Measurements from ENCODE around the gene BTBD2. TPM values are rescaled to one million over a fixed set of nuclear protein-coding genes. Genes with fewer than 3 reads are reported as not detected.

The BTBD2 gene
- total and polyA plus RNA-seq, 2 of the 13 experiments (the other 11 are each of a cell fraction or from before 2014, with no cell fraction given): 28.1 to 45.3 TPM

DNA sequence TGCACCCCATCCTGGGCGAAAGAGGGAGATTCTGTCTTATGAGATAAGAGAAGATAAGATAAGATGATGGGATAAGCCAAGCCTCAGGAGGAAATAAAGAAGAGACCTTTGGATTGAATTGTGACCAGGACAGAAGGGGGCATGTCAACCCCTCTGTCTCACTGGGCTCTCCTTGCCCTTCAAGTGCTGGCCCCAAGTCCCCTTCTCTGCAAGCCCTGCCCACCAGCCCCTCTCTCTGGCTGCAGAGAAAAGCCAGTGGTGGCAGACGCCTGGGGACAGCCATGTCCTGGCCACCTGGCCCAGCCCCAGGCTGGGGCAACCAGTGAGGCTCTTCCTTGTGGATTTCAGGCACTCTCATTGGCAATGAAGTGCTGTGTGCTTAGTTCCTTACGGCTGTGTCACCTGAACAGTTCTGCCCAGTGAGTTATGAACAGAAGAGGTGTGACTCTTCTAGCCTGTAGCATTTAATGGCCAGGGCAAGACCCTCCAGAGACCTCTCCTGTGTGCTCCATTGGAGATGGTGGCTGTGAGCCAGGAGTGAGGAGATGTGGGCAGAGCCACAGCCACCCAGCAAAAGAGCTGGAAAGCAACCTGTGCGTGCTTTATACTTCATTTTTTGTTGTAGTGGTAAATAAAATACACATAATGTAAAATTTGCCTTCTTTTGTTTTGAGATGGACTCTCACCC is 6.1 kb upstream of the BTBD2 start (continued):
- TF ChIP-seq, protein P1, sequence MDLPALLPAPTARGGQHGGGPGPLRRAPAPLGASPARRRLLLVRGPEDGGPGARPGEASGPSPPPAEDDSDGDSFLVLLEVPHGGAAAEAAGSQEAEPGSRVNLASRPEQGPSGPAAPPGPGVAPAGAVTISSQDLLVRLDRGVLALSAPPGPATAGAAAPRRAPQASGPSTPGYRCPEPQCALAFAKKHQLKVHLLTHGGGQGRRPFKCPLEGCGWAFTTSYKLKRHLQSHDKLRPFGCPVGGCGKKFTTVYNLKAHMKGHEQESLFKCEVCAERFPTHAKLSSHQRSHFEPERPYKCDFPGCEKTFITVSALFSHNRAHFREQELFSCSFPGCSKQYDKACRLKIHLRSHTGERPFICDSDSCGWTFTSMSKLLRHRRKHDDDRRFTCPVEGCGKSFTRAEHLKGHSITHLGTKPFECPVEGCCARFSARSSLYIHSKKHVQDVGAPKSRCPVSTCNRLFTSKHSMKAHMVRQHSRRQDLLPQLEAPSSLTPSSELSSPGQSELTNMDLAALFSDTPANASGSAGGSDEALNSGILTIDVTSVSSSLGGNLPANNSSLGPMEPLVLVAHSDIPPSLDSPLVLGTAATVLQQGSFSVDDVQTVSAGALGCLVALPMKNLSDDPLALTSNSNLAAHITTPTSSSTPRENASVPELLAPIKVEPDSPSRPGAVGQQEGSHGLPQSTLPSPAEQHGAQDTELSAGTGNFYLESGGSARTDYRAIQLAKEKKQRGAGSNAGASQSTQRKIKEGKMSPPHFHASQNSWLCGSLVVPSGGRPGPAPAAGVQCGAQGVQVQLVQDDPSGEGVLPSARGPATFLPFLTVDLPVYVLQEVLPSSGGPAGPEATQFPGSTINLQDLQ (CRISPR knock-in tag; IDR thresholded peaks at IDR 0.05): no peak
- no peak for TF ChIP-seq ZBTB7B (CRISPR knock-in tag; IDR thresholded peaks at IDR 0.05)
- TF ChIP-seq TCF7L2 (IDR thresholded peaks at IDR 0.05; ENCODE audit: low read depth, low read length): no peak
- TF ChIP-seq AGO2 (optimal IDR thresholded peaks at IDR 0.05; ENCODE audit: low read depth, low read length): no peak
- TF ChIP-seq KAT2B (IDR thresholded peaks at IDR 0.05; ENCODE audit: borderline replicate concordance, low read depth, low read length): no peak

DNA sequence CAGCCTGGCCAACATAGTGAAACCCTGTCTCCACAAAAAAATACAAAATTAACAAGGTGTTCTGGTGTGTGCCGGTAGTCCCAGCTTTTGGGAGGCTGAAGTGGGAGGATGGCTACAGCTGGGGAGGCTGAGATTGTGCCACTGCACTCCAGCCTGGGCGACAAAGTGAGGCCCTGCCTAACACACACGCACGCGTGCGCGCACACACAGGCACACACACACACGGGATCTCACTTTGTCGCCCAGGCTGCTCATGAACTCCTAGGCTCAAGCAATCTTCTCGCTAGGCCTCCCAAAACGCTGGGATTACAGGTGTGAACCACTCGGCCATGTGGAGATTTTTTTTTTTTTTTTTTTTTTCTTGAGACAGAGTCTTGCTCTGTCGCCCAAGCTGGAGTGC is 3.2 kb upstream of the BTBD2 start:
- no peaks in the 10 kb centered on the region for H3K9me3 ChIP-seq (ENCODE audit: low read length)
- ChIA-PET CTCF (ENCODE audit: low intra/inter-chr PET ratio, low total read pairs) (interaction anchor here (2.0 kb wide), 1 partner anchor 51 kb away, joined by 25 read pairs; no protein-coding TSS in a partner anchor), POLR2A (interaction anchor here (0.7 to 1.0 kb wide), 2 partner anchors 40 to 49 kb away, joined by 3 to 5 read pairs; no protein-coding TSS in a partner anchor)
- H2AFZ ChIP-seq (ENCODE audit: low read length): no peak overlapping the region
- FAIRE-seq (no peak), ATAC-seq (no peak), DNase-seq (ENCODE audit: low spot score) (no peak)
- 67% methylated on average over 8 of the region's 13 CpGs for WGBS (ENCODE audit: low lambda C conversion rate)
- H3K36me3 ChIP-seq (replicated peaks in 1 of 2; ENCODE audit: control insufficient read depth in 1 of 2, insufficient read depth in 2 of 2, low read length in 2 of 2): no peaks in the 10 kb centered on the region
- H3K9ac ChIP-seq (ENCODE audit: insufficient read depth, low read depth, low read length): no peak overlapping the region
- H3K4me1 ChIP-seq (ENCODE audit: insufficient read depth, low read length): peaks cover 18% of the 10 kb centered on the region
- H3K27ac ChIP-seq (ENCODE audit: extremely low read length, insufficient read depth, low read length): no peak overlapping the region
- H3K27me3 ChIP-seq (ENCODE audit: control insufficient read depth in 1 of 2, insufficient read depth in 2 of 2, low read length in 2 of 2): no peaks in the 10 kb centered on the region
- H4K20me1 ChIP-seq (ENCODE audit: insufficient read depth, low read length): no peaks in the 10 kb centered on the region
- H3K79me2 ChIP-seq (ENCODE audit: insufficient read depth, low read length): peaks cover 2% of the 10 kb centered on the region
- no peak overlapping the region for H3K4me2 ChIP-seq (ENCODE audit: low read depth, low read length)
- no TSS peak for BruUV-seq (replicated peaks)
- intact Hi-C loops (cut with micrococcal nuclease; ENCODE audit: unreplicated experiment): loop anchor here (1.0 to 10.0 kb wide), 2 partner anchors 51 to 136 kb away; partner anchors contain the start of gene AP3D1
- H3K4me3 ChIP-seq (replicated peaks in 1 of 3; ENCODE audit: insufficient read depth in 1 of 3, low read depth in 2 of 3, low read length in 3 of 3): no peak overlapping the region
- in situ Hi-C loops (cut with HindIII; ENCODE audit: extremely low pct_ligation_motif_present, low pct_unique_long_range_greater_than_20kb): no loop called here
- no peak for TF ChIP-seq MIER3 (CRISPR knock-in tag; IDR thresholded peaks at IDR 0.05; ENCODE audit: borderline replicate concordance)
- TF ChIP-seq FOXA3 (CRISPR knock-in tag; IDR thresholded peaks at IDR 0.05): no peak
- TF ChIP-seq, protein P2, sequence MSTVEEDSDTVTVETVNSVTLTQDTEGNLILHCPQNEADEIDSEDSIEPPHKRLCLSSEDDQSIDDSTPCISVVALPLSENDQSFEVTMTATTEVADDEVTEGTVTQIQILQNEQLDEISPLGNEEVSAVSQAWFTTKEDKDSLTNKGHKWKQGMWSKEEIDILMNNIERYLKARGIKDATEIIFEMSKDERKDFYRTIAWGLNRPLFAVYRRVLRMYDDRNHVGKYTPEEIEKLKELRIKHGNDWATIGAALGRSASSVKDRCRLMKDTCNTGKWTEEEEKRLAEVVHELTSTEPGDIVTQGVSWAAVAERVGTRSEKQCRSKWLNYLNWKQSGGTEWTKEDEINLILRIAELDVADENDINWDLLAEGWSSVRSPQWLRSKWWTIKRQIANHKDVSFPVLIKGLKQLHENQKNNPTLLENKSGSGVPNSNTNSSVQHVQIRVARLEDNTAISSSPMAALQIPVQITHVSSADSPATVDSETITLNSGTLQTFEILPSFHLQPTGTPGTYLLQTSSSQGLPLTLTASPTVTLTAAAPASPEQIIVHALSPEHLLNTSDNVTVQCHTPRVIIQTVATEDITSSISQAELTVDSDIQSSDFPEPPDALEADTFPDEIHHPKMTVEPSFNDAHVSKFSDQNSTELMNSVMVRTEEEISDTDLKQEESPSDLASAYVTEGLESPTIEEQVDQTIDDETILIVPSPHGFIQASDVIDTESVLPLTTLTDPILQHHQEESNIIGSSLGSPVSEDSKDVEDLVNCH (CRISPR knock-in tag; IDR thresholded peaks at IDR 0.05): no peak
- TF ChIP-seq MATR3 (CRISPR knock-in tag; IDR thresholded peaks at IDR 0.05): no peak
- TF ChIP-seq, protein P3, sequence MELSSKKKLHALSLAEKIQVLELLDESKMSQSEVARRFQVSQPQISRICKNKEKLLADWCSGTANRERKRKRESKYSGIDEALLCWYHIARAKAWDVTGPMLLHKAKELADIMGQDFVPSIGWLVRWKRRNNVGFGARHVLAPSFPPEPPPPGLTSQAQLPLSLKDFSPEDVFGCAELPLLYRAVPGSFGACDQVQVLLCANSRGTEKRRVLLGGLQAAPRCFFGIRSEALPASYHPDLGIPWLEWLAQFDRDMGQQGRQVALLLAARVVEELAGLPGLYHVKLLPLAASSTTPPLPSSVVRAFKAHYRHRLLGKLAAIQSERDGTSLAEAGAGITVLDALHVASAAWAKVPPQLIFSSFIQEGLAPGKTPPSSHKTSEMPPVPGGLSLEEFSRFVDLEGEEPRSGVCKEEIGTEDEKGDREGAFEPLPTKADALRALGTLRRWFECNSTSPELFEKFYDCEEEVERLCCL (CRISPR knock-in tag; IDR thresholded peaks at IDR 0.05; ENCODE audit: borderline replicate concordance): no peak
- no peak for TF ChIP-seq SALL2 (CRISPR knock-in tag; IDR thresholded peaks at IDR 0.05)

Measured in HepG2 (cell line).